Left ventricle myocardium inferior (tissue), 1 donor: Measurements from ENCODE around the gene ALDOB. TPM values are rescaled to one million over a fixed set of nuclear protein-coding genes. Genes with fewer than 3 reads are reported as not detected.

Experiments
- DNase-seq: peaks from one replicate; pipeline ENCODE4 v3.0.0-alpha.2; 2020
- H3K27ac ChIP-seq: fragments of 200-600 bp; replicated peaks from 2 replicates; pipeline ENCODE4 v1.8.0; 2021
- H3K27me3 ChIP-seq: fragments of 200-600 bp; 2 replicates; pipeline ENCODE4 v1.8.0; 2021; ENCODE audit warnings: low read depth
- H3K36me3 ChIP-seq: fragments of 200-600 bp; 2 replicates; pipeline ENCODE4 v1.8.0; 2021
- H3K4me1 ChIP-seq: fragments of 200-600 bp; 2 replicates; pipeline ENCODE4 v1.8.0; 2021
- H3K4me3 ChIP-seq: fragments of 200-600 bp; 2 replicates; pipeline ENCODE4 v1.8.0; 2021; ENCODE audit warnings: mild to moderate bottlenecking, moderate library complexity
- H3K9me3 ChIP-seq: fragments of 200-600 bp; replicated peaks from 2 replicates; pipeline ENCODE4 v1.8.0; 2021
- intact Hi-C: fragments of 100-400 bp; cut with micrococcal nuclease; formaldehyde crosslinking; loops from one replicate; pipeline ENCODE4 v1.11.0; 2022
- total RNA-seq: library from RNA; stranded (reverse); fragmentation: NEBNext Ultra II Directional; extraction: Animal tissue kit (Norgen Biotek cat#: 25700); gene quantifications from one replicate; pipeline ENCODE4 v1.2.1, GENCODE V29; 2021
- TF ChIP-seq, protein P1 (sequence below): fragments of 200-600 bp; IDR thresholded peaks from 2 replicates; pipeline ENCODE4 v1.8.0; 2021; ENCODE audit warnings: antibody characterized with exemption, mild to moderate bottlenecking, borderline replicate concordance
- donor health status: DM: no; HTN: yes; CAD: no; lungs with severe emphysema.

The ALDOB gene
- total RNA-seq, 1 donor from 2014 or later = 0.41 TPM

DNA sequence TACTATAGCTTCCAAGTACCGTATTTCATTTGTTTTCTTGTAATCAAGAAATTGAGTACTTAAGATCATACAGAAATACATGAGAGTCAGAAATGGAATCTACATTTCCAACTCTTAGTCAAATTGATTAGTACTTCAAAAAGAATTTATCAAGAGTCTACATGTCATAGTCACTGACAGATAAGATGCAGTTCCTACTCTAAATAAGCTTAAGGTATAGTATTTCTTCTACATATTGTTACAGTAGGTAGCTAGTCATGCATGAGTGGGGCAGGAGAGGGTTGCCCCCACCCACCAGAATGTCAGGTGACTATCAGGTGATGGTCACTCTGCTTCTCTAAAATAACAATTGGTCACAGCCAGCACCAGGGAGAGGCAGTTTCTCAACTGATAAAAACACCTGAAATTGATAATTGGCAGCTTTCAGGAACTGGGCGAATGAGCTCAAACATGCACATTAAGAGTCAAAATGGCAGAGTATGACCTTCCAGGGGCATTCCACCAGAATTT, 53.7 kb downstream of the ALDOB start:
- no peaks in the 10 kb centered on the region for H3K36me3 ChIP-seq
- DNase-seq = no peak
- no peak overlapping the region for H3K27ac ChIP-seq
- TF ChIP-seq, protein P1, sequence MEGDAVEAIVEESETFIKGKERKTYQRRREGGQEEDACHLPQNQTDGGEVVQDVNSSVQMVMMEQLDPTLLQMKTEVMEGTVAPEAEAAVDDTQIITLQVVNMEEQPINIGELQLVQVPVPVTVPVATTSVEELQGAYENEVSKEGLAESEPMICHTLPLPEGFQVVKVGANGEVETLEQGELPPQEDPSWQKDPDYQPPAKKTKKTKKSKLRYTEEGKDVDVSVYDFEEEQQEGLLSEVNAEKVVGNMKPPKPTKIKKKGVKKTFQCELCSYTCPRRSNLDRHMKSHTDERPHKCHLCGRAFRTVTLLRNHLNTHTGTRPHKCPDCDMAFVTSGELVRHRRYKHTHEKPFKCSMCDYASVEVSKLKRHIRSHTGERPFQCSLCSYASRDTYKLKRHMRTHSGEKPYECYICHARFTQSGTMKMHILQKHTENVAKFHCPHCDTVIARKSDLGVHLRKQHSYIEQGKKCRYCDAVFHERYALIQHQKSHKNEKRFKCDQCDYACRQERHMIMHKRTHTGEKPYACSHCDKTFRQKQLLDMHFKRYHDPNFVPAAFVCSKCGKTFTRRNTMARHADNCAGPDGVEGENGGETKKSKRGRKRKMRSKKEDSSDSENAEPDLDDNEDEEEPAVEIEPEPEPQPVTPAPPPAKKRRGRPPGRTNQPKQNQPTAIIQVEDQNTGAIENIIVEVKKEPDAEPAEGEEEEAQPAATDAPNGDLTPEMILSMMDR = no peak
- H3K27me3 ChIP-seq = no peaks in the 10 kb centered on the region
- H3K4me1 ChIP-seq = no peaks in the 10 kb centered on the region
- intact Hi-C loops = no loop called here
- peaks cover 28% of the 10 kb centered on the region for H3K9me3 ChIP-seq
- H3K4me3 ChIP-seq = no peak overlapping the region

DNA sequence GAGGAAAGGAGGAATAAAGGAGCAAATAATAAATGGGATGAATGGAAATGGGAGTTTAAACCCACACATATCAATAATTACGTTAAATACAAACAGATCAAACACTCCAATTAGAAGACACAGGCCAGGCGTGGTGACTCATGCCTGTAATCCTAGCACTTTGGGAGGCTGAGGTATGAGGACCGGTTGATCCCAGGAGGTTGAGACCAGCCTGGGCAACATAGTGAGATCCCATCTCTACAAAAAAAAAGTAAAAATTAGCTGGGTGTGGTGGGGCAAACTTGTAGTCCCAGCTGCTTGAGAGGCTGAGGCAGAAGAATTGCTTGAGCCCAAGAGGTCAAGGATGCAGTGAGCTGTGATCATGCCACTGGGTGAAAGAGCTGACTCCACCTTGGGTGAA, 54.5 kb downstream of the ALDOB start:
- Histone ChIP-seq H3K4me3 (no peak overlapping the region), H3K36me3 (no peaks in the 10 kb centered on the region), H3K27me3 (no peaks in the 10 kb centered on the region), H3K4me1 (no peaks in the 10 kb centered on the region), H3K9me3 (peaks cover 28% of the 10 kb centered on the region), H3K27ac (no peak overlapping the region)
- intact Hi-C loops = no loop called here
- TF ChIP-seq, protein P1 = no peak
- no peak for DNase-seq

DNA sequence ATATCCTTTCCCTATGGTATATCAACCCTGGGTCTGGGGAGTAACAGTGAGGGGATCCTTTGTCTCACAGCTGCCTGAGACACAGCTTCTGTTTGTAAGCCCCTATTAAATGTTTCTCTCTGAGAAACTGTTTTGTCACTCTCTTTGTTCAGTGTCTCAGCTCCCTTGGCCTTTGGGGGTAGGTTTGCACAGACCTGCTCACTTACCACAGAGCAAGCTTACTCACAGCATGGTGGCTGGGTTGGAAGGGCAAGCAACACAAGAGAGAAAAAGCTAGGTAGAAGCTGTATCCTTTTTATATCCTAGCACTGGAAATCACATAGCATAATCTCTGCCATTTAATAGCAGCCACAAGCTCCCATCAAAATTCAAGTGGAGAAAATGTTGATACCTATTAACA, 55.3 kb downstream of the ALDOB start:
- intact Hi-C loops = no loop called here
- H3K4me3 ChIP-seq = no peak overlapping the region
- TF ChIP-seq, protein P1 = no peak
- no peaks in the 10 kb centered on the region for H3K36me3 ChIP-seq
- H3K27me3 ChIP-seq = no peaks in the 10 kb centered on the region
- H3K9me3 ChIP-seq = peaks cover 23% of the 10 kb centered on the region
- no peaks in the 10 kb centered on the region for H3K4me1 ChIP-seq
- H3K27ac ChIP-seq = no peak overlapping the region
- no peak for DNase-seq

DNA sequence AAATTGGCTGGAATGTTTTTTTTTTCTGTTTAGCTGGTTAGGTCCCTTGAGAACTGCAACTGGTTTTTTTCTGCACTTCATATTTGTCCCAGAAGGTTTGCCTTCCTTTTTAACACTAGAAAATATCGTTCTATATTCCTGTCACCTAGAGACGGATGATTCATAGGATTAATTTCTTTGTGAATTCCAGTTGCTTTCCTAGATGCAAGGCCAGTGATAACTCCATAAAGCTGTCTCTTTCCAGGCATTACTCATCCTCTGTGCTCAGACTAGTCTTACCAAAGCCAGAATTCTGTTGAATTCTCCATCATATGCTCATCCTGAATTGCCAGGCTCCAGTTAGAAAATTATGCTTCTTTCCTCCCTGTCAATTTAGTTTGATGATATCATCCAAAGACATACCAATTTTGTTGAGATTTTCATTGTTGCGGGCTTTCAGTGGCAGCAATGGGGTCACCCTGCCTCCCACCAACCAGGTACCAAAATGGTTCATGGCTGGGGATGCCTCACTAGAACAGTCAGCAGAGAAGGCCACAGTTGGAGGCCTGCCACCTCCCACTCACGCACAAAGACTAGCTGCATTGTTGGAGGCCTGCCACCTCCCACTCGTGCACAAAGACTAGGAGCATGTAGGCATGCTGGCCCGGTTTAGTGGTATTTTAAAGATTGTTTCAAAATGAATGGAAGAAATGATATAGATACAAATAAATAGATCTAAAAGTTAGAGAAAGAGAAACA, 59.3 kb downstream of the ALDOB start:
- H3K9me3 ChIP-seq = peaks cover 14% of the 10 kb centered on the region
- TF ChIP-seq, protein P1 = no peak
- H3K27ac ChIP-seq = no peak overlapping the region
- DNase-seq = no peak
- H3K4me3 ChIP-seq = no peak overlapping the region
- H3K4me1 ChIP-seq = no peaks in the 10 kb centered on the region
- no peaks in the 10 kb centered on the region for H3K36me3 ChIP-seq
- no peaks in the 10 kb centered on the region for H3K27me3 ChIP-seq
- intact Hi-C loops = no loop called here

DNA sequence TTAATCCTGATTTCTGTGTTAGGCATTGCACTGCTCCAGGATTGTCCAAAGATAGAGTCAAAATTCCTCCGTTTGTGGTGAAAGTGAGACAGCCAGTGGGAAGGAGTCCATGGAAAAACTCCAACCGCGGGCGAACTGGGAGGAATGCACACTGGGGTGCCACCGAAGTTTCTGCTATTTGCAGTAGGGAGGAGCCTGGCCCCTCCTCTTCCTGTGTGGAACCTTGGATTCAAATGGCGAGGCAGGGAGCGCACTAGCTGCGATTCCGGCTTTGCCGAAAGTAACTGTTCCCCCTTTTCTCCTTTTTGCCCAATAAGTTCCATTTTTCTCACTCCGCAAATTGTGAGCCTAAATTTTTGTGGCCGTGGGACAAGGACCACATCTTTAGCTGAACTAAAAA, 60.0 kb downstream of the ALDOB start:
- H3K27ac ChIP-seq = no peak overlapping the region
- DNase-seq = no peak
- H3K4me3 ChIP-seq = no peak overlapping the region
- TF ChIP-seq, protein P1 = no peak
- no peaks in the 10 kb centered on the region for H3K4me1 ChIP-seq
- intact Hi-C loops = no loop called here
- H3K36me3 ChIP-seq = no peaks in the 10 kb centered on the region
- H3K9me3 ChIP-seq = peaks cover 14% of the 10 kb centered on the region
- H3K27me3 ChIP-seq = no peaks in the 10 kb centered on the region
